HTERT RPE-1 (cell line): ENCODE results near the gene KY.
"Not testable (repeated sequence)": the region's sequence is repeated elsewhere in the genome, so short reads cannot be mapped to it uniquely, and the experiment has no call there.

ENCODE experiments used
- in situ Hi-C: fragments of 300-500 bp; cut with MboI; formaldehyde crosslinking; loops from 4 replicates; pipeline ENCODE4 v1.14.3; 2020; ENCODE audit warnings: low sequenced_read_pairs

The KY gene

GRCh38 chr3:134606033-134607025 lies 44.5 kb downstream of the KY start:
- in situ Hi-C loops: no loop called here

- in situ Hi-C loops: no loop called here
Measured at GRCh38 chr3:134605556-134605955, 45.3 kb downstream of the KY start.

- in situ Hi-C loops: no loop called here
Measured at GRCh38 chr3:134603956-134604355, 46.9 kb downstream of the KY start.

- in situ Hi-C loops: no loop called here
Measured at GRCh38 chr3:134603480-134603879, 47.3 kb downstream of the KY start.

GRCh38 chr3:134602440-134602814 lies 48.4 kb downstream of the KY start:
- in situ Hi-C loops: no loop called here

GRCh38 chr3:134601539-134602439 lies 49.0 kb downstream of the KY start:
- in situ Hi-C loops: no loop called here

GRCh38 chr3:134600685-134601463 lies 49.9 kb downstream of the KY start:
- in situ Hi-C loops: no loop called here

GRCh38 chr3:134600206-134600605 lies 50.6 kb downstream of the KY start:
- in situ Hi-C loops: no loop called here

- in situ Hi-C loops: no loop called here
Measured at GRCh38 chr3:134598763-134599545, 51.9 kb downstream of the KY start.

GRCh38 chr3:134597390-134597970 lies 53.3 kb downstream of the KY start:
- in situ Hi-C loops: no loop called here

GRCh38 chr3:134594986-134595385 lies 55.8 kb downstream of the KY start:
- in situ Hi-C loops: not testable (repeated sequence)

- in situ Hi-C loops: no loop called here
Measured at GRCh38 chr3:134594331-134594741, 56.5 kb downstream of the KY start.

GRCh38 chr3:134592806-134593205 lies 58.0 kb downstream of the KY start:
- in situ Hi-C loops: no loop called here

GRCh38 chr3:134590766-134591165 lies 60.1 kb downstream of the KY start:
- in situ Hi-C loops: no loop called here

GRCh38 chr3:134579141-134579665 lies 71.6 kb downstream of the KY start:
- in situ Hi-C loops: no loop called here

- in situ Hi-C loops: no loop called here
Measured at GRCh38 chr3:134576831-134577230, 74.0 kb downstream of the KY start.

- in situ Hi-C loops: no loop called here
Measured at GRCh38 chr3:134576426-134576825, 74.4 kb downstream of the KY start.

GRCh38 chr3:134569899-134570298 lies 80.9 kb downstream of the KY start:
- in situ Hi-C loops: not testable (repeated sequence)

- in situ Hi-C loops: no loop called here
Measured at GRCh38 chr3:134568790-134569189, 82.0 kb downstream of the KY start.
